SK-N-SH treated with all-trans-retinoic acid at 6 μM for 48 hours (cell line): Measurements from ENCODE around the gene SCN2A.
"Not testable (repeated sequence)": the region's sequence is repeated elsewhere in the genome, so short reads cannot be mapped to it uniquely, and the experiment has no call there.

ENCODE experiments used
- ARNTL ChIP-seq: fragments of 450-650 bp; formaldehyde crosslinking; IDR thresholded peaks from 2 replicates; pipeline ENCODE4 v1.5.0; 2020; ENCODE audit warnings: low read depth, mild to moderate bottlenecking, moderate library complexity, borderline replicate concordance
- BACH2 ChIP-seq: fragments of 250-450 bp; sonication (Bioruptor Pico); IDR thresholded peaks from 2 replicates; pipeline ENCODE4 v1.9.0; 2021; ENCODE audit warnings: mild to moderate bottlenecking, borderline replicate concordance
- CSRNP3 ChIP-seq: fragments of 250-450 bp; sonication (Bioruptor Pico); IDR thresholded peaks from 2 replicates; pipeline ENCODE4 v1.5.1; 2021; ENCODE audit warnings: mild to moderate bottlenecking, moderate library complexity
- PATZ1 ChIP-seq: fragments of 250-450 bp; sonication (Bioruptor Pico); IDR thresholded peaks from 2 replicates; pipeline ENCODE4 v1.8.0; 2020; ENCODE audit warnings: mild to moderate bottlenecking, moderate library complexity, borderline replicate concordance
- RARB ChIP-seq: fragments of 250-450 bp; sonication (Bioruptor Pico); IDR thresholded peaks from 2 replicates; pipeline ENCODE4 v1.8.0; 2021; ENCODE audit warnings: mild to moderate bottlenecking, moderate library complexity
- TSHZ2 ChIP-seq: fragments of 250-450 bp; sonication (Bioruptor Pico); IDR thresholded peaks from 2 replicates; pipeline ENCODE4 v1.5.0; 2020; ENCODE audit warnings: mild to moderate bottlenecking, moderate library complexity
- ZC3H10 ChIP-seq: fragments of 250-450 bp; sonication (Bioruptor Pico); IDR thresholded peaks from 2 replicates; pipeline ENCODE4 v1.5.1; 2021; ENCODE audit warnings: mild to moderate bottlenecking, moderate library complexity
- ZFP30 ChIP-seq: fragments of 450-650 bp; formaldehyde crosslinking; IDR thresholded peaks from 2 replicates; pipeline ENCODE4 v1.5.0; 2022; ENCODE audit warnings: mild to moderate bottlenecking, moderate library complexity
- ZNF70 ChIP-seq: fragments of 450-650 bp; formaldehyde crosslinking; IDR thresholded peaks from 2 replicates; pipeline ENCODE4 v1.5.0; 2020; ENCODE audit warnings: mild to moderate bottlenecking, moderate library complexity
- ZNF8 ChIP-seq: fragments of 450-650 bp; formaldehyde crosslinking; IDR thresholded peaks from 2 replicates; pipeline ENCODE4 v1.5.0; 2020; ENCODE audit warnings: mild to moderate bottlenecking, moderate library complexity
- TF ChIP-seq, protein P1 (sequence below): fragments of 250-450 bp; sonication (Bioruptor Pico); IDR thresholded peaks from 2 replicates; pipeline ENCODE4 v1.5.1; 2020; ENCODE audit warnings: low read depth, mild to moderate bottlenecking, moderate library complexity

DNA sequence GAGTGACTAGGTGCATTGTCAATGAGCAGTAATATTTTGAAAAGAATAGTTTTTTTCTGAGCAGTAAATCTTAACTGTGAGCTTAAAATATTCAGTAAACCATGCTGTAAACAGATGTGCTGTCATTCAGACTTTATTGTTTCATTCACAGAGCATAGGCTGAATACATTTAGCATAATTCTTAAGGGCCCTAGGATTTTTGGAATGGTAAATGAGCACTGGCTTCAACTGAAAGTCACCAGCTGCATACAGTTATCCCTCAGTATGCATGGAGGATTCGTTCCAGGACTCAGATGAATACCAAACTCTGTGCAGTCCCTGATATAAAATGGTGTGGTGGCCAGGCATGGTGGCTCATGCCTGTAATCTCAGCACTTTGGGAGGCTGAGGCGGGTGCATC is 21.1 kb downstream of the SCN2A start:
- not testable (repeated sequence) for TF ChIP-seq ZFP30 (CRISPR knock-in tag); RARB (CRISPR knock-in tag); ZNF8; ARNTL; PATZ1 (CRISPR knock-in tag); CSRNP3; TSHZ2 (CRISPR knock-in tag); BACH2 (CRISPR knock-in tag); ZC3H10 (CRISPR knock-in tag); ZNF70 (CRISPR knock-in tag)
- TF ChIP-seq, protein P1, sequence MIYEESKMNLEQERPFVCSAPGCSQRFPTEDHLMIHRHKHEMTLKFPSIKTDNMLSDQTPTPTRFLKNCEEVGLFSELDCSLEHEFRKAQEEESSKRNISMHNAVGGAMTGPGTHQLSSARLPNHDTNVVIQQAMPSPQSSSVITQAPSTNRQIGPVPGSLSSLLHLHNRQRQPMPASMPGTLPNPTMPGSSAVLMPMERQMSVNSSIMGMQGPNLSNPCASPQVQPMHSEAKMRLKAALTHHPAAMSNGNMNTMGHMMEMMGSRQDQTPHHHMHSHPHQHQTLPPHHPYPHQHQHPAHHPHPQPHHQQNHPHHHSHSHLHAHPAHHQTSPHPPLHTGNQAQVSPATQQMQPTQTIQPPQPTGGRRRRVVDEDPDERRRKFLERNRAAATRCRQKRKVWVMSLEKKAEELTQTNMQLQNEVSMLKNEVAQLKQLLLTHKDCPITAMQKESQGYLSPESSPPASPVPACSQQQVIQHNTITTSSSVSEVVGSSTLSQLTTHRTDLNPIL = not testable (repeated sequence)
